ENCODE measurements around the gene TMEM272. TPM values are rescaled to one million over a fixed set of nuclear protein-coding genes. Genes with fewer than 3 reads are reported as not detected.

The TMEM272 gene
- total and polyA plus RNA-seq, 7 donors: under 0.01 to 0.28 TPM; not detected in 5

DNA sequence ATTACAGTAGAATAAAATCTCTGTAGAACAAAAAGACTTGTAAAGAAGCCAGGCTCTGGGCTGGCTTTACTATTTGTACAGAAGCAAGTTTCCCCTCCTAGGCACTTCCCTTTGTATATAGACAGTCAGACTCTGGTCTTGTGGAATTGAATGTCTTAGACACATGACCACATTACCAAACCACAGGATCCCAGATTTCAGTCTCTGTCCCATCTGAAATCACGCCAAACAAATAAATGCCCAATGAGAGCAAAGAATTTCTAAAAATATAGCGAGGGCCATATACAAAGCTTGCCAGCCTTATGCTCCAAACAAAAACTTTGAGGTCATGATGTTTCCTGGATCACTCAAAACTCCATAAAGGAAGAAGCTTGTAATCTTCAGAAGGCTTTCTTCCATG lies 40.7 kb upstream of the TMEM272 start:
- Histone ChIP-seq H3K4me1 (no peaks in the 10 kb centered on the region), H3K27ac (no peak overlapping the region), H3K36me3 (no peaks in the 10 kb centered on the region), H3K27me3 (no peaks in the 10 kb centered on the region), H3K4me3 (no peak overlapping the region), H3K9me3 (peaks cover 0 to 4% (median 0%) of the 10 kb centered on the region in 4 donors)
- intact Hi-C loops (cut with DNase I): no loop called here
- no peak for DNase-seq
- TF ChIP-seq POLR2AphosphoS5 (IDR thresholded peaks at IDR 0.05) (no peak), EP300 (IDR thresholded peaks at IDR 0.05) (no peak), POLR2A (IDR thresholded peaks at IDR 0.05) (no peak)
- TF ChIP-seq, protein P1, sequence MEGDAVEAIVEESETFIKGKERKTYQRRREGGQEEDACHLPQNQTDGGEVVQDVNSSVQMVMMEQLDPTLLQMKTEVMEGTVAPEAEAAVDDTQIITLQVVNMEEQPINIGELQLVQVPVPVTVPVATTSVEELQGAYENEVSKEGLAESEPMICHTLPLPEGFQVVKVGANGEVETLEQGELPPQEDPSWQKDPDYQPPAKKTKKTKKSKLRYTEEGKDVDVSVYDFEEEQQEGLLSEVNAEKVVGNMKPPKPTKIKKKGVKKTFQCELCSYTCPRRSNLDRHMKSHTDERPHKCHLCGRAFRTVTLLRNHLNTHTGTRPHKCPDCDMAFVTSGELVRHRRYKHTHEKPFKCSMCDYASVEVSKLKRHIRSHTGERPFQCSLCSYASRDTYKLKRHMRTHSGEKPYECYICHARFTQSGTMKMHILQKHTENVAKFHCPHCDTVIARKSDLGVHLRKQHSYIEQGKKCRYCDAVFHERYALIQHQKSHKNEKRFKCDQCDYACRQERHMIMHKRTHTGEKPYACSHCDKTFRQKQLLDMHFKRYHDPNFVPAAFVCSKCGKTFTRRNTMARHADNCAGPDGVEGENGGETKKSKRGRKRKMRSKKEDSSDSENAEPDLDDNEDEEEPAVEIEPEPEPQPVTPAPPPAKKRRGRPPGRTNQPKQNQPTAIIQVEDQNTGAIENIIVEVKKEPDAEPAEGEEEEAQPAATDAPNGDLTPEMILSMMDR (IDR thresholded peaks at IDR 0.05): no peak
- WGBS, 2 donors: 90 to 95% methylated on average over 2 of the region's 2 CpGs

DNA sequence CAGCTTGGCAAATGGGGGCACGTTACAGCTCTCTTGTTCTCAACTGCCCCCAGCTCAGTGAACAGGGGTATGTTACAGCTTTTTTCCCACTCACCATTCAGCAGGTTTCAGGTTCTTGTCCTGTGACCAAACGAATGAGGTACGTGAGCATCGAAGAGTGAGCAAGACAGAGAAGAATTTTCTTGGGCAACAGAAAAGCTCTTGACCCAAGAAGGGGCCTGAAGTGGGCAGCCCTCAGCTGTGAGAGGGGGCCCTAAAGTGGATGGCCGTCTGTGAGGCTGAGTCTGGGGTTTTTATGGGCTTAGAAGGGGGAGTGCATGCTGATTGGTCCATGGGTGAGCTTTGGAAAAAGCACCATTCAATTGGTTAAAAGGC lies 38.2 kb upstream of the TMEM272 start:
- H3K27me3 ChIP-seq: no peaks in the 10 kb centered on the region
- no peak overlapping the region for H3K27ac ChIP-seq
- intact Hi-C loops (cut with DNase I): no loop called here
- TF ChIP-seq POLR2A (IDR thresholded peaks at IDR 0.05): no peak
- TF ChIP-seq, protein P1 (IDR thresholded peaks at IDR 0.05): no peak
- no peaks in the 10 kb centered on the region for H3K4me1 ChIP-seq
- no peaks in the 10 kb centered on the region for H3K36me3 ChIP-seq
- H3K9me3 ChIP-seq: peaks cover 0 to 4% (median 0%) of the 10 kb centered on the region in 4 donors
- 73 to 74% methylated on average over 5 of the region's 5 CpGs for WGBS, 2 donors
- no peak overlapping the region for H3K4me3 ChIP-seq
- no peak for DNase-seq

DNA sequence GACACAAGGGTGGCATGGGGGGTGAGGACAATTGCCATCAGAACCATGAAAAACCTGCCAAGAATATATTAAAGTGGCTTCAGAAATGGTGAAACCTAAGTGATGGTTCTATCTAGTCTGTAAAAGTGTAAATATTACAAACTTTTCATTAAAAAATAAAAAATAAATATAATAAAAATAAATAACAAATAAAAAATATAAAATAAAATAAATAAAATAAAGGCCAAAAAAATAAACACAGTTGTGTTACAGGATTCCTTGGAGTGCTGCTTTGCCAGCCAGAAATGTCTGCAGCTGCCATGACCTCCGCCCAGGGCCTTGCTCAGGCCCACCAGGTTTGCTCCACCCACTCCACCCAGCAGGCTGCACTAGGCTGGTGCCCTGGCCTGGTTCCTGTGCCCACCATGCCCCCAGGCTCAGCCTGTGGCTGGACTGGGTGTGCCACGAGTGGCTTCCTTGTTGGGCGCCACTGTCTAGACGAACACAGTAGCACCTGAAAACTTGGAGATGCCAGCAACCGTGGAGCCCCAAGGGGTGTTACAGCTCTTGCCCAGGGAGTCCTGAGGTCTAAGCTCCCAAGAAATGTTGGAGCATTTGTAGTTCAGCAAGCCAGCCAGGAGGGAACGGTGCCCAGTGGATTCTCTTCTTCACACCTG lies 37.7 kb upstream of the TMEM272 start:
- DNase-seq: no peak
- H3K36me3 ChIP-seq: no peaks in the 10 kb centered on the region
- H3K4me1 ChIP-seq: no peaks in the 10 kb centered on the region
- peaks cover 0 to 4% (median 0%) of the 10 kb centered on the region in 4 donors for H3K9me3 ChIP-seq
- 95 to 97% methylated on average over 6 of the region's 6 CpGs for WGBS, 2 donors
- no peak overlapping the region for H3K27ac ChIP-seq
- no peak overlapping the region for H3K4me3 ChIP-seq
- intact Hi-C loops (cut with DNase I): no loop called here
- no peaks in the 10 kb centered on the region for H3K27me3 ChIP-seq
- TF ChIP-seq, protein P1 (IDR thresholded peaks at IDR 0.05): no peak
- TF ChIP-seq POLR2A (IDR thresholded peaks at IDR 0.05) (no peak), POLR2AphosphoS5 (IDR thresholded peaks at IDR 0.05) (no peak), EP300 (IDR thresholded peaks at IDR 0.05) (no peak)

DNA sequence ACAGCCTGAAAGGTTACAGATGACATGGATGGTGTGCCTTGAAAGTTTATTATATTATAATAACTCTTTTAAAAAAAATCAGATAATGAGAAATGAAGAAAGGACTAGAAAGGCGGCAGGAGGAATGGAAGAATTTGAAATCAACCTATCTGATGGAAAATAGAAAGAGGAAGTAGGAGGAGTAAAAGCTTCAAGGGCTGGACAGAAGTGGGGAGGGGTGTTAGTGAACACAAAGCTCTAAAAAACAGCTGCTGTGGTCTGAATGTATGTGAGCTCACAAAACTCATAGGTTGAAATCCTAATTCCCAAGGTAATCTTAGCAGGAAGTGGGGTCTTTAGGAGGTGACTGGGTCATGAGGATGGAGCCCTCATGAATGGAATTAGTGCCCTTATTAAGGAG lies 36.3 kb upstream of the TMEM272 start:
- H3K4me3 ChIP-seq: no peak overlapping the region
- H3K27me3 ChIP-seq: no peaks in the 10 kb centered on the region
- TF ChIP-seq EP300 (IDR thresholded peaks at IDR 0.05) (no peak), POLR2A (IDR thresholded peaks at IDR 0.05) (no peak), POLR2AphosphoS5 (IDR thresholded peaks at IDR 0.05) (no peak)
- TF ChIP-seq, protein P1 (IDR thresholded peaks at IDR 0.05): no peak
- H3K9me3 ChIP-seq: peaks cover 0 to 4% (median 0%) of the 10 kb centered on the region in 4 donors
- no peak overlapping the region for H3K27ac ChIP-seq
- 87 to 95% methylated on average over 1 of the region's 1 CpG for WGBS, 2 donors
- H3K4me1 ChIP-seq: no peaks in the 10 kb centered on the region
- DNase-seq: no peak
- H3K36me3 ChIP-seq: no peaks in the 10 kb centered on the region
- intact Hi-C loops (cut with DNase I): no loop called here

GRCh38 chr13:51879133-51879532 lies 34.2 kb upstream of the TMEM272 start:
- Histone ChIP-seq H3K4me1 (no peaks in the 10 kb centered on the region), H3K27me3 (no peaks in the 10 kb centered on the region), H3K9me3 (peaks cover 0 to 4% (median 0%) of the 10 kb centered on the region in 4 donors), H3K36me3 (no peaks in the 10 kb centered on the region), H3K4me3 (no peak overlapping the region), H3K27ac (no peak overlapping the region)
- intact Hi-C loops (cut with DNase I): no loop called here
- no peak for DNase-seq
- TF ChIP-seq, protein P1 (IDR thresholded peaks at IDR 0.05): no peak
- TF ChIP-seq POLR2A (IDR thresholded peaks at IDR 0.05) (no peak), EP300 (IDR thresholded peaks at IDR 0.05) (no peak), POLR2AphosphoS5 (IDR thresholded peaks at IDR 0.05) (no peak)
- WGBS, 2 donors: 79 to 90% methylated on average over 4 of the region's 4 CpGs
